Keratinocyte (primary cell): ENCODE results near the gene DELE1. TPM values are rescaled to one million over a fixed set of nuclear protein-coding genes. Genes with fewer than 3 reads are reported as not detected.

ENCODE experiments used
- DNase-seq: peaks from one replicate; pipeline ENCODE4 v3.0.0-alpha.2; 2011; ENCODE audit warnings: low read depth, missing footprints, low spot score
- FAIRE-seq: peaks from 2 replicates; lab custom pipeline; 2011; peaks lifted over from hg19 to GRCh38; lab: Jason Lieb, UNC
- H2AFZ ChIP-seq: 2 replicates; pipeline ENCODE4 v1.6.0; 2012; ENCODE audit warnings: low read length, control low read depth, inconsistent platforms; ENCODE audit not compliant: control insufficient read depth
- H3K27ac ChIP-seq: 2 replicates; pipeline ENCODE4 v1.5.1; 2011; ENCODE audit warnings: low read length; ENCODE audit not compliant: control insufficient read depth, insufficient read depth
- H3K27me3 ChIP-seq: 3 replicates; pipeline ENCODE4 v1.6.0; 2011; ENCODE audit warnings: low read length; ENCODE audit not compliant: control insufficient read depth, insufficient read depth; ENCODE audit errors: extremely low read depth
- H3K36me3 ChIP-seq, 2 experiments: 2 replicates in 1 of 2; 3 replicates in 1 of 2; pipeline ENCODE4 v1.5.1; 2011; ENCODE audit warnings: low read length in 2 of 2, mild to moderate bottlenecking in 1 of 2; ENCODE audit not compliant: control insufficient read depth in 2 of 2, insufficient read depth in 2 of 2; ENCODE audit errors: extremely low read depth in 1 of 2
- H3K4me1 ChIP-seq: 3 replicates; pipeline ENCODE4 v1.5.1; 2011; ENCODE audit warnings: low read length; ENCODE audit not compliant: control insufficient read depth, insufficient read depth; ENCODE audit errors: extremely low read depth
- H3K4me2 ChIP-seq: 3 replicates; pipeline ENCODE4 v1.6.0; 2011; ENCODE audit warnings: low read depth, low read length; ENCODE audit not compliant: control insufficient read depth, insufficient read depth; ENCODE audit errors: extremely low read depth
- H3K4me3 ChIP-seq, 3 experiments: fragments of 200-600 bp in 1 of 3; sonication (generic) in 1 of 3; 2 replicates in 2 of 3; 3 replicates in 1 of 3; pipeline ENCODE4 v1.5.1; 2011 to 2016; ENCODE audit warnings: low read length in 3 of 3, mild to moderate bottlenecking in 3 of 3, control low read depth in 2 of 3, inconsistent platforms in 1 of 3, low read depth in 1 of 3, mixed read lengths in 1 of 3, mixed run types in 1 of 3, moderate library complexity in 1 of 3; ENCODE audit not compliant: control insufficient read depth in 2 of 3, insufficient read depth in 2 of 3; ENCODE audit errors: extremely low read depth in 1 of 3
- H3K79me2 ChIP-seq: 2 replicates; pipeline ENCODE4 v1.6.0; 2012; ENCODE audit warnings: low read length; ENCODE audit not compliant: control insufficient read depth, insufficient read depth
- H3K9ac ChIP-seq: 3 replicates; pipeline ENCODE4 v1.6.0; 2011; ENCODE audit warnings: low read length; ENCODE audit not compliant: control insufficient read depth, insufficient read depth; ENCODE audit errors: extremely low read depth
- H3K9me1 ChIP-seq: 3 replicates; pipeline ENCODE4 v1.6.0; 2011; ENCODE audit warnings: low read length; ENCODE audit not compliant: control insufficient read depth, insufficient read depth; ENCODE audit errors: extremely low read depth
- H3K9me3 ChIP-seq: 2 replicates; pipeline ENCODE4 v1.5.1; 2012; ENCODE audit warnings: low read depth, low read length; ENCODE audit not compliant: control insufficient read depth
- H4K20me1 ChIP-seq: 3 replicates; pipeline ENCODE4 v1.6.0; 2011; ENCODE audit warnings: low read length; ENCODE audit not compliant: control insufficient read depth, insufficient read depth; ENCODE audit errors: extremely low read depth
- EZH2 ChIP-seq: IDR thresholded peaks from one replicate; pipeline ENCODE4 v1.6.1; 2012; ENCODE audit warnings: inconsistent platforms, mild to moderate bottlenecking, low read length, moderate library complexity
- dilution Hi-C: fragments of 300-500 bp; cut with MboI; formaldehyde crosslinking; loops from one replicate; pipeline ENCODE4 v1.7.0; 2020; ENCODE audit warnings: low sequenced_read_pairs; ENCODE audit not compliant: extremely low pct_ligation_motif_present
- polyA minus RNA-seq, 3 experiments: library from RNA; depleted of rRNA, polyadenylated mRNA; stranded (reverse); fragments of >200 nt; gene quantifications; 1 replicate in 1 of 3; 2 replicates in 1 of 3; 3 replicates in 1 of 3; pipeline ENCODE4 v1.2.3, GENCODE V29; 2011
- polyA plus RNA-seq, 5 experiments: library from polyadenylated mRNA; depleted of rRNA in 3 of 5; stranded (reverse) in 3 of 5; stranded (forward) in 1 of 5; unstranded in 1 of 5; fragments of >200 nt; gene quantifications; 1 replicate in 1 of 5; 2 replicates in 3 of 5; 3 replicates in 1 of 5; pipeline versions ENCODE4 v1.2.1 to v1.2.3, GENCODE V29; 2011 to 2012; ENCODE audit warnings: missing spikeins in 2 of 5, low read depth in 1 of 5, low replicate concordance in 1 of 5
- TF ChIP-seq, protein P1 (sequence below), 3 experiments: IDR thresholded peaks in 1 of 3; conservative IDR thresholded peaks in 1 of 3; optimal IDR thresholded peaks in 1 of 3; 2 replicates in 2 of 3; 3 replicates in 1 of 3; pipeline versions ENCODE3 to v1.5.1; 2011; ENCODE audit warnings: low read length in 3 of 3, mild to moderate bottlenecking in 3 of 3, moderate library complexity in 2 of 3, control low read depth in 1 of 3, inconsistent platforms in 1 of 3; ENCODE audit not compliant: insufficient read depth in 2 of 3; ENCODE audit errors: extremely low read depth in 1 of 3

DELE1 gene, protein sequence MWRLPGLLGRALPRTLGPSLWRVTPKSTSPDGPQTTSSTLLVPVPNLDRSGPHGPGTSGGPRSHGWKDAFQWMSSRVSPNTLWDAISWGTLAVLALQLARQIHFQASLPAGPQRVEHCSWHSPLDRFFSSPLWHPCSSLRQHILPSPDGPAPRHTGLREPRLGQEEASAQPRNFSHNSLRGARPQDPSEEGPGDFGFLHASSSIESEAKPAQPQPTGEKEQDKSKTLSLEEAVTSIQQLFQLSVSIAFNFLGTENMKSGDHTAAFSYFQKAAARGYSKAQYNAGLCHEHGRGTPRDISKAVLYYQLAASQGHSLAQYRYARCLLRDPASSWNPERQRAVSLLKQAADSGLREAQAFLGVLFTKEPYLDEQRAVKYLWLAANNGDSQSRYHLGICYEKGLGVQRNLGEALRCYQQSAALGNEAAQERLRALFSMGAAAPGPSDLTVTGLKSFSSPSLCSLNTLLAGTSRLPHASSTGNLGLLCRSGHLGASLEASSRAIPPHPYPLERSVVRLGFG
- polyA plus RNA-seq (37.3 to 49.6 TPM (median 37.5 TPM) in 3 replicates), polyA minus RNA-seq (38.8 to 47.1 TPM (median 43.9 TPM) in 3 replicates)
- 9.4 TPM for polyA plus RNA-seq (2011; ENCODE audit: low read depth)
- 29.6 and 34.1 TPM in 2 replicates for polyA plus RNA-seq (2011; cell fraction: cytosol; rRNA removed)
- polyA plus RNA-seq (2011; cell fraction: nucleus; rRNA removed) = 106 and 128 TPM in 2 replicates
- polyA plus RNA-seq (2012; ENCODE audit: low replicate concordance) = 28.3 and 30.1 TPM in 2 replicates
- polyA minus RNA-seq (2011; cell fraction: cytosol; rRNA and poly(A)+ RNA removed) = 19.2 TPM
- 22.9 and 39.2 TPM in 2 replicates for polyA minus RNA-seq (2011; cell fraction: nucleus; rRNA and poly(A)+ RNA removed)

DNA sequence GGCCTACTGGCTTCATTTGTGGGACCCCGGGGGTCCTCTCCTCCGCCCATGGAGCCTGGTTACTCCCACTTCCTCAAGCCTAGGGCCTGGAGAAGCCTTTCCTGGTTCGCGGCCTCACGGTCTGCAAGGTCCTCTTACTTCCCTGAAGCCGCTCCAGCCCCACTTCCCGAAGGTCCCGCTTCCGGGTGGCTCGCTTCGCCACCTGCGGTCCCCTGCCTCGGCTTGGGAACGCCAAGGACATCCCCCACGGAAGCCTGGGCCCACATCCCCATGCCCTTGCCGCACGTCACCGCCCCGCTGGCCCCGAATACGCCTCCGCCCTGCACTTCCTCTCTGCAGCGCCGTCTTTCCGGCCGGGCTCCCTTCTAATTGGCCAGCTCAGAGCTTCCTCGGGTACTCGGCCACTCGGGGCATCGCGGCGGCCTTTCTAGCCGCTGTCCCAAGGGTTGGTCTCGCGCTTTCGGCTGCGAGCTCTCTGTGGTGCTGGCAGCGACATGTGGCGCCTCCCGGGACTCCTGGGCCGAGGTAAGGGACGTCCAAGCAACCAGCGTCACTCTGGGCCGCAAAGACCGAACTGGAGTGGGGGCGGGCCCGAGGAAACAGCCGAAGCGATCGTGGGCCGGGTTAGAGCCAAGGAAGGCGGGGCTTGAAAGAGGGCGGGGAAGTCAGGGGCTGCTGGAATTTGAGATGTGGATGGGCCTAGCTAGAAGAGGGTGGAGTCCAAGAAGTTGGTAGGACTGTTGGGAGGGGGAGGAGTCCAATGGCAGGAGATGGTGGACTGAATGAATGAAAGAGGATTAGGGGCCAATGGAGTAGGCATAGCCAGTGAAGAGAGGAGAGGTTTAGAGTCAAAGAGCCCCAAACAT lies at the start of gene DELE1:
DELE1 (plus strand) TSS at position 424 of the 866 bp plus-strand sequence; CDS start at position 495, 71 bp downstream.
- Histone ChIP-seq H3K27me3 (no peaks in the 10 kb centered on the region), H3K9me3 (no peaks in the 10 kb centered on the region), H3K4me2 (peak within 1 kb of the TSS; percentile 96), H4K20me1 (no peaks in the 10 kb centered on the region), H3K79me2 (peaks cover 12% of the 10 kb centered on the region), H3K36me3 (peaks cover 12 to 16% of the 10 kb centered on the region in 2 experiments), H3K4me3 (peak within 1 kb of the TSS; percentile 86 to 96 (median 93)), H2AFZ (peak within 1 kb of the TSS; percentile 96), H3K4me1 (peaks cover 11% of the 10 kb centered on the region), H3K9ac (peak within 1 kb of the TSS; percentile 95), H3K9me1 (peaks cover 2% of the 10 kb centered on the region), H3K27ac (peak within 1 kb of the TSS; percentile 86)
- DNase-seq (peak; percentile 66), FAIRE-seq (peak; percentile 84)
- dilution Hi-C loops = no loop called here
- no peak for TF ChIP-seq EZH2
- TF ChIP-seq, protein P1, sequence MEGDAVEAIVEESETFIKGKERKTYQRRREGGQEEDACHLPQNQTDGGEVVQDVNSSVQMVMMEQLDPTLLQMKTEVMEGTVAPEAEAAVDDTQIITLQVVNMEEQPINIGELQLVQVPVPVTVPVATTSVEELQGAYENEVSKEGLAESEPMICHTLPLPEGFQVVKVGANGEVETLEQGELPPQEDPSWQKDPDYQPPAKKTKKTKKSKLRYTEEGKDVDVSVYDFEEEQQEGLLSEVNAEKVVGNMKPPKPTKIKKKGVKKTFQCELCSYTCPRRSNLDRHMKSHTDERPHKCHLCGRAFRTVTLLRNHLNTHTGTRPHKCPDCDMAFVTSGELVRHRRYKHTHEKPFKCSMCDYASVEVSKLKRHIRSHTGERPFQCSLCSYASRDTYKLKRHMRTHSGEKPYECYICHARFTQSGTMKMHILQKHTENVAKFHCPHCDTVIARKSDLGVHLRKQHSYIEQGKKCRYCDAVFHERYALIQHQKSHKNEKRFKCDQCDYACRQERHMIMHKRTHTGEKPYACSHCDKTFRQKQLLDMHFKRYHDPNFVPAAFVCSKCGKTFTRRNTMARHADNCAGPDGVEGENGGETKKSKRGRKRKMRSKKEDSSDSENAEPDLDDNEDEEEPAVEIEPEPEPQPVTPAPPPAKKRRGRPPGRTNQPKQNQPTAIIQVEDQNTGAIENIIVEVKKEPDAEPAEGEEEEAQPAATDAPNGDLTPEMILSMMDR (optimal IDR thresholded peaks at IDR 0.05 in 1 of 3, IDR thresholded peaks at IDR 0.05 in 1 of 3, conservative IDR thresholded peaks at IDR 0.05 in 1 of 3; ENCODE audit: extremely low read depth in 1 of 3, insufficient read depth in 2 of 3, low read length in 3 of 3) = no peak

DNA sequence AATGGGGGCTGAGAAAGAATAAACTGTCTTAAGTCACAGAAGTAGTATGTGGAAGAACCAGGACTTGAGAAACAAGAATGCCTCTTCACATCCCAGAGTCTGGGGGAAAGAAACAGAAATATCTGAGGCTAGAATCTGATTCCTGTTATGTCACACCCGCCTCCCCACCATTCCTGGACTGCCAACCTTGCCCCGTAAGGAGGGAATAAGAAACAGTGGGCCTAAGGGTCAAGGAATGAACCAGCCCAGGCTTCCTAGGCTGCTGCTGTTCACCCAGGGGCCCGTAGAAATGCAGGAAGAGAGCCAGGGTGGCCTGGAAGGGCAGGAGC lies 49.8 kb upstream of the DELE1 start:
- Histone ChIP-seq H2AFZ (no peak overlapping the region), H3K4me3 (no peak overlapping the region), H3K4me2 (no peak overlapping the region), H4K20me1 (no peaks in the 10 kb centered on the region), H3K36me3 (no peaks in the 10 kb centered on the region), H3K27me3 (peaks cover 34% of the 10 kb centered on the region), H3K9ac (no peak overlapping the region), H3K27ac (no peak overlapping the region), H3K9me3 (no peaks in the 10 kb centered on the region), H3K79me2 (peaks cover 11% of the 10 kb centered on the region), H3K4me1 (peaks cover 49% of the 10 kb centered on the region), H3K9me1 (no peaks in the 10 kb centered on the region)
- DNase-seq (no peak), FAIRE-seq (no peak)
- TF ChIP-seq, protein P1 (optimal IDR thresholded peaks at IDR 0.05 in 1 of 3, IDR thresholded peaks at IDR 0.05 in 1 of 3, conservative IDR thresholded peaks at IDR 0.05 in 1 of 3; ENCODE audit: extremely low read depth in 1 of 3, insufficient read depth in 2 of 3, low read length in 3 of 3) = no peak
- no peak for TF ChIP-seq EZH2
- dilution Hi-C loops = no loop called here
